ENCODE data around the gene SPDL1.

- TF ChIP-seq CTCF (IDR thresholded peaks at IDR 0.05) (peak in 1 of 3 donors; percentile 50), POLR2A (IDR thresholded peaks at IDR 0.05) (no peak), EP300 (IDR thresholded peaks at IDR 0.05) (no peak)
Observed at GRCh38 chr5:169548315-169548714, 35.3 kb upstream of the SPDL1 start.

Data from ovary (tissue), 3 donors.